Loucy (cell line): ENCODE data around the gene SLC9A9.

ENCODE experiments used
- CTCF ChIP-seq: fragments of 200-600 bp; sonication (generic); conservative IDR thresholded peaks from 2 replicates; pipeline ENCODE4 v1.5.1; 2014; ENCODE audit warnings: mild to moderate bottlenecking, antibody characterized with exemption, low read length
- EZH2phosphoT487 ChIP-seq: fragments of 200-600 bp; IDR thresholded peaks from 2 replicates; pipeline ENCODE4 v1.6.1; 2018; ENCODE audit warnings: antibody characterized with exemption, mild to moderate bottlenecking, moderate library complexity, borderline replicate concordance

GRCh38 chr3:143612541-143612940, 235.7 kb downstream of the SLC9A9 start:
- TF ChIP-seq EZH2phosphoT487 (no peak), CTCF (no peak)
